Liver (tissue), 9 donors: ENCODE measurements around the gene PPP2R2C. TPM values are rescaled to one million over a fixed set of nuclear protein-coding genes. Genes with fewer than 3 reads are reported as not detected.

Experiments
- DNase-seq: peaks from one replicate; pipeline ENCODE4 v3.0.0-alpha.2; 2017; ENCODE audit warnings: low spot score
- H3K27ac ChIP-seq, 2 donors: one replicate each; pipeline ENCODE4 v1.7.0; 2013; ENCODE audit warnings: inconsistent platforms in 2 of 2, low read length in 2 of 2, control low read depth in 1 of 2, low read depth in 1 of 2, mild to moderate bottlenecking in 1 of 2
- H3K27me3 ChIP-seq, 4 donors: one replicate each; pipeline versions ENCODE4 v1.6.1 to v1.7.0; 2013; ENCODE audit warnings: low read length in 3 of 4, inconsistent platforms in 1 of 4, mild to moderate bottlenecking in 1 of 4, moderate library complexity in 1 of 4; ENCODE audit not compliant: control insufficient read depth in 4 of 4, insufficient read depth in 4 of 4
- H3K36me3 ChIP-seq, 4 donors: one replicate each; pipeline versions ENCODE4 v1.6.1 to v1.7.0; 2013; ENCODE audit warnings: low read length in 3 of 4, mild to moderate bottlenecking in 3 of 4, low read depth in 1 of 4, moderate library complexity in 1 of 4; ENCODE audit not compliant: control insufficient read depth in 4 of 4, insufficient read depth in 3 of 4
- H3K4me1 ChIP-seq, 4 donors: one replicate each; pipeline versions ENCODE4 v1.6.1 to v1.7.0; 2013; ENCODE audit warnings: low read length in 3 of 4, mild to moderate bottlenecking in 3 of 4, moderate library complexity in 1 of 4; ENCODE audit not compliant: control insufficient read depth in 4 of 4, insufficient read depth in 4 of 4
- H3K4me3 ChIP-seq, 3 donors: one replicate each; pipeline versions ENCODE4 v1.6.1 to v1.7.0; 2013; ENCODE audit warnings: low read length in 3 of 3, control low read depth in 1 of 3, low read depth in 1 of 3, mild to moderate bottlenecking in 1 of 3
- H3K9ac ChIP-seq, 2 donors: one replicate each; pipeline ENCODE4 v1.7.0; 2013; ENCODE audit warnings: low read length in 2 of 2, mild to moderate bottlenecking in 2 of 2, moderate library complexity in 2 of 2, control low read depth in 1 of 2, low read depth in 1 of 2
- H3K9me3 ChIP-seq, 4 donors: one replicate each; pipeline versions ENCODE4 v1.6.1 to v1.7.0; 2013; ENCODE audit warnings: low read length in 3 of 4; ENCODE audit not compliant: control insufficient read depth in 4 of 4
- ATF3 ChIP-seq: IDR thresholded peaks from 2 replicates; pipeline ENCODE4 v1.6.1; 2016; ENCODE audit warnings: antibody characterized with exemption
- EGR1 ChIP-seq, 2 donors: IDR thresholded peaks; 2 replicates each; pipeline ENCODE4 v1.6.1; 2016 to 2018; ENCODE audit warnings: antibody characterized with exemption in 2 of 2, low read depth in 2 of 2
- FOXA1 ChIP-seq: IDR thresholded peaks from 2 replicates; pipeline ENCODE4 v1.6.1; 2016; ENCODE audit warnings: antibody characterized with exemption
- FOXA2 ChIP-seq: IDR thresholded peaks from 2 replicates; pipeline ENCODE4 v1.6.1; 2016; ENCODE audit warnings: antibody characterized with exemption
- GABPA ChIP-seq, 2 donors: IDR thresholded peaks in 1 of 2; conservative IDR thresholded peaks in 1 of 2; 2 replicates each; pipeline ENCODE4 v1.6.1; 2016; ENCODE audit warnings: antibody characterized with exemption in 2 of 2, mild to moderate bottlenecking in 1 of 2, moderate library complexity in 1 of 2
- HNF4A ChIP-seq, 2 donors: conservative IDR thresholded peaks; 2 replicates each; pipeline ENCODE4 v1.6.1; 2016; ENCODE audit warnings: antibody characterized with exemption in 2 of 2, mild to moderate bottlenecking in 2 of 2
- HNF4G ChIP-seq: IDR thresholded peaks from 2 replicates; pipeline ENCODE4 v1.6.1; 2016; ENCODE audit warnings: antibody characterized with exemption
- JUND ChIP-seq, 2 donors: IDR thresholded peaks; 2 replicates each; pipeline ENCODE4 v1.6.1; 2016; ENCODE audit warnings: antibody characterized with exemption in 2 of 2
- NR2F2 ChIP-seq: IDR thresholded peaks from 2 replicates; pipeline ENCODE4 v1.6.1; 2016; ENCODE audit warnings: antibody characterized with exemption
- RAD21 ChIP-seq, 2 donors: IDR thresholded peaks; 2 replicates each; pipeline ENCODE4 v1.6.1; 2016; ENCODE audit warnings: antibody characterized with exemption in 2 of 2, mild to moderate bottlenecking in 2 of 2
- RXRA ChIP-seq, 2 donors: IDR thresholded peaks; 2 replicates each; pipeline ENCODE4 v1.6.1; 2017 to 2018; ENCODE audit warnings: antibody characterized with exemption in 2 of 2, mild to moderate bottlenecking in 1 of 2
- SP1 ChIP-seq: IDR thresholded peaks from 2 replicates; pipeline ENCODE4 v1.6.1; 2018; ENCODE audit warnings: antibody characterized with exemption, mild to moderate bottlenecking
- TAF1 ChIP-seq: conservative IDR thresholded peaks from 2 replicates; pipeline ENCODE4 v1.6.1; 2016; ENCODE audit warnings: antibody characterized with exemption, mild to moderate bottlenecking
- YY1 ChIP-seq: IDR thresholded peaks from 2 replicates; pipeline ENCODE4 v1.6.1; 2016; ENCODE audit warnings: antibody characterized with exemption, mild to moderate bottlenecking
- ZBTB33 ChIP-seq: IDR thresholded peaks from 2 replicates; pipeline ENCODE4 v1.6.1; 2016; ENCODE audit warnings: antibody characterized with exemption
- WGBS: extraction: QIAGEN DNeasy Blood & Tissue Kit; methylation state at CpG from one replicate; pipeline ENCODE4 v1.1.7; 2013; 5-methylcytosine and 5-hydroxymethylcytosine counted together
- polyA plus RNA-seq, 2 donors: library from polyadenylated mRNA; stranded (reverse) in 1 of 2; unstranded in 1 of 2; fragments of 200-250 nt in 1 of 2; fragments of >200 nt in 1 of 2; fragmentation: Nextera tagmentation in 1 of 2; extraction: Ambion mirVana in 1 of 2; gene quantifications; one replicate each; pipeline versions ENCODE4 v1.2.1 to v1.2.3, GENCODE V29; 2013 to 2015
- total RNA-seq, 2 donors: library from RNA; depleted of rRNA; stranded (reverse); fragments of >200 nt; gene quantifications; one replicate each; pipeline ENCODE4 v1.2.3, GENCODE V29; 2014
- TF ChIP-seq, protein P1 (sequence below): fragments of 150-350 bp; IDR thresholded peaks from 2 replicates; pipeline ENCODE4 v1.5.1; 2017; ENCODE audit warnings: improper control_type of control experiment, low read depth, low read length; ENCODE audit not compliant: missing input control
- TF ChIP-seq, protein P2 (sequence below): IDR thresholded peaks from 2 replicates; pipeline ENCODE4 v1.6.1; 2016; ENCODE audit warnings: antibody characterized with exemption
- TF ChIP-seq, protein P3 (sequence below): IDR thresholded peaks from 2 replicates; pipeline ENCODE4 v1.6.1; 2016; ENCODE audit warnings: antibody characterized with exemption, mild to moderate bottlenecking
- donor health status: healthy.
- donor health status: healthy.
- donor health status: healthy.
- donor health status: healthy.
- donor health status: healthy.

PPP2R2C gene
- total and polyA plus RNA-seq, 4 donors = under 0.01 to 0.01 TPM; not detected in 2

DNA sequence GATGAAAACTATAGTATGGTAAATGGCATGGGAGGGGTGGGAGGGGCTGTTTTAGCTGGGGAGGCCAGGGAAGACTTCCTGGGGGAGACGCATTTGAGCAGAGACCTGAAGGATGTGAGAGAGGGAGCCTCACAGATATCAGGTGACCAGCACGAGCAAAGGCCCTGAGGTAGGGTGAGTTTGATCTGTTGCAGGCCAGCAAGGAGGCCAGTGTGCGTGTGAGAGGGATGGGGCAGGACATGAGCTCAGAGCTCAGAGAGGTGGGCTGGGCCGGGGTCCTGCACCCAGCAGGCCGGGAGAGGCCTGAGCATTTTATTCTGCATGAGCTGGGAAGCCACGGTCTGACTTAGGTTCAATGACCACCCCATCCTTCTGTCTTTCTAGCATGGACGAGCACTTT, 80.0 kb downstream of the PPP2R2C start:
- DNase-seq = no peak
- TF ChIP-seq, protein P1, sequence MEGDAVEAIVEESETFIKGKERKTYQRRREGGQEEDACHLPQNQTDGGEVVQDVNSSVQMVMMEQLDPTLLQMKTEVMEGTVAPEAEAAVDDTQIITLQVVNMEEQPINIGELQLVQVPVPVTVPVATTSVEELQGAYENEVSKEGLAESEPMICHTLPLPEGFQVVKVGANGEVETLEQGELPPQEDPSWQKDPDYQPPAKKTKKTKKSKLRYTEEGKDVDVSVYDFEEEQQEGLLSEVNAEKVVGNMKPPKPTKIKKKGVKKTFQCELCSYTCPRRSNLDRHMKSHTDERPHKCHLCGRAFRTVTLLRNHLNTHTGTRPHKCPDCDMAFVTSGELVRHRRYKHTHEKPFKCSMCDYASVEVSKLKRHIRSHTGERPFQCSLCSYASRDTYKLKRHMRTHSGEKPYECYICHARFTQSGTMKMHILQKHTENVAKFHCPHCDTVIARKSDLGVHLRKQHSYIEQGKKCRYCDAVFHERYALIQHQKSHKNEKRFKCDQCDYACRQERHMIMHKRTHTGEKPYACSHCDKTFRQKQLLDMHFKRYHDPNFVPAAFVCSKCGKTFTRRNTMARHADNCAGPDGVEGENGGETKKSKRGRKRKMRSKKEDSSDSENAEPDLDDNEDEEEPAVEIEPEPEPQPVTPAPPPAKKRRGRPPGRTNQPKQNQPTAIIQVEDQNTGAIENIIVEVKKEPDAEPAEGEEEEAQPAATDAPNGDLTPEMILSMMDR = no peak
- TF ChIP-seq JUND (IDR thresholded peaks at IDR 0.05) (no peak), RXRA (IDR thresholded peaks at IDR 0.05) (no peak), ATF3 (no peak), HNF4A (conservative IDR thresholded peaks at IDR 0.05) (no peak), GABPA (IDR thresholded peaks at IDR 0.05 in 1 of 2, conservative IDR thresholded peaks at IDR 0.05 in 1 of 2) (no peak), NR2F2 (no peak), SP1 (no peak), RAD21 (IDR thresholded peaks at IDR 0.05) (no peak), YY1 (no peak), ZBTB33 (no peak), TAF1 (no peak), FOXA1 (no peak), FOXA2 (no peak), HNF4G (no peak), EGR1 (IDR thresholded peaks at IDR 0.05; ENCODE audit: low read depth in 2 of 2) (no peak)
- TF ChIP-seq, protein P2, sequence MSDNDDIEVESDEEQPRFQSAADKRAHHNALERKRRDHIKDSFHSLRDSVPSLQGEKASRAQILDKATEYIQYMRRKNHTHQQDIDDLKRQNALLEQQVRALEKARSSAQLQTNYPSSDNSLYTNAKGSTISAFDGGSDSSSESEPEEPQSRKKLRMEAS = no peak
- TF ChIP-seq, protein P3, sequence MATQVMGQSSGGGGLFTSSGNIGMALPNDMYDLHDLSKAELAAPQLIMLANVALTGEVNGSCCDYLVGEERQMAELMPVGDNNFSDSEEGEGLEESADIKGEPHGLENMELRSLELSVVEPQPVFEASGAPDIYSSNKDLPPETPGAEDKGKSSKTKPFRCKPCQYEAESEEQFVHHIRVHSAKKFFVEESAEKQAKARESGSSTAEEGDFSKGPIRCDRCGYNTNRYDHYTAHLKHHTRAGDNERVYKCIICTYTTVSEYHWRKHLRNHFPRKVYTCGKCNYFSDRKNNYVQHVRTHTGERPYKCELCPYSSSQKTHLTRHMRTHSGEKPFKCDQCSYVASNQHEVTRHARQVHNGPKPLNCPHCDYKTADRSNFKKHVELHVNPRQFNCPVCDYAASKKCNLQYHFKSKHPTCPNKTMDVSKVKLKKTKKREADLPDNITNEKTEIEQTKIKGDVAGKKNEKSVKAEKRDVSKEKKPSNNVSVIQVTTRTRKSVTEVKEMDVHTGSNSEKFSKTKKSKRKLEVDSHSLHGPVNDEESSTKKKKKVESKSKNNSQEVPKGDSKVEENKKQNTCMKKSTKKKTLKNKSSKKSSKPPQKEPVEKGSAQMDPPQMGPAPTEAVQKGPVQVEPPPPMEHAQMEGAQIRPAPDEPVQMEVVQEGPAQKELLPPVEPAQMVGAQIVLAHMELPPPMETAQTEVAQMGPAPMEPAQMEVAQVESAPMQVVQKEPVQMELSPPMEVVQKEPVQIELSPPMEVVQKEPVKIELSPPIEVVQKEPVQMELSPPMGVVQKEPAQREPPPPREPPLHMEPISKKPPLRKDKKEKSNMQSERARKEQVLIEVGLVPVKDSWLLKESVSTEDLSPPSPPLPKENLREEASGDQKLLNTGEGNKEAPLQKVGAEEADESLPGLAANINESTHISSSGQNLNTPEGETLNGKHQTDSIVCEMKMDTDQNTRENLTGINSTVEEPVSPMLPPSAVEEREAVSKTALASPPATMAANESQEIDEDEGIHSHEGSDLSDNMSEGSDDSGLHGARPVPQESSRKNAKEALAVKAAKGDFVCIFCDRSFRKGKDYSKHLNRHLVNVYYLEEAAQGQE = no peak
- no peaks in the 10 kb centered on the region for H3K9me3 ChIP-seq
- no peak overlapping the region for H3K27ac ChIP-seq
- no peak overlapping the region for H3K9ac ChIP-seq
- H3K36me3 ChIP-seq = no peaks in the 10 kb centered on the region
- no peak overlapping the region for H3K4me3 ChIP-seq
- peaks cover 0 to 3% (median 0%) of the 10 kb centered on the region in 4 donors for H3K4me1 ChIP-seq
- WGBS = 93% methylated on average over 7 of the region's 7 CpGs
- H3K27me3 ChIP-seq = no peaks in the 10 kb centered on the region
